ENCODE results near the gene TMTC1.

DNA sequence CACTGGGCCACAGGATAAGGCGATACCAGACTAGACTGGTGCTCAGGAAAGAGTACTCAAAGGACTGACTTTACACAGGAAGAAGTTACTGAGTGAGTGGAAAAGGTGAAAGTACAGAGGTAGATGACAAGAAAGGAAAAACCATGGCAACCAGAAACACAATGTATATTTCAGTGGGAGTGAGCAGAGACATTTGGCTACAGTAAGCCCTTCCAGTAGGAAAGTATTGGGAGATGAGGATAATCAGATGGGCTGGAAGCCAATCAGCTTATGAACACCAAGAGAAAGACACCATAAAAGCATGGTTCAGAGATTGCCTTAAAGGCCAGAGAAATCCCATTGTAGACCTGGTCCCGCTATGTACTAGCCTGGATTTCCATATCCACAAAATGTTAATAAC, 51.6 kb downstream of the TMTC1 start:
- no peak for TF ChIP-seq YY1 (IDR thresholded peaks at IDR 0.05; ENCODE audit: low read depth)
- TF ChIP-seq TEAD4 (IDR thresholded peaks at IDR 0.05) = no peak
- no peak for TF ChIP-seq CREB1 (IDR thresholded peaks at IDR 0.05; ENCODE audit: low read depth)
- no peak for TF ChIP-seq EP300 (IDR thresholded peaks at IDR 0.05; ENCODE audit: borderline replicate concordance)
- no peak for TF ChIP-seq CEBPB (IDR thresholded peaks at IDR 0.05)
- TF ChIP-seq TAF1 (IDR thresholded peaks at IDR 0.05; ENCODE audit: low read depth) = no peak
- no peak for TF ChIP-seq NFIC (IDR thresholded peaks at IDR 0.05)
- no peak for TF ChIP-seq RAD21 (IDR thresholded peaks at IDR 0.05; ENCODE audit: low read depth)
